ENCODE measurements around the gene COASY.

- no peak for TF ChIP-seq CTCF (IDR thresholded peaks at IDR 0.05)
- no peak for TF ChIP-seq POLR2A (IDR thresholded peaks at IDR 0.05)
Observed at GRCh38 chr17:42513686-42514085, 48.3 kb upstream of the COASY start.
